ENCODE results near the gene SGSH. TPM values are rescaled to one million over a fixed set of nuclear protein-coding genes. Genes with fewer than 3 reads are reported as not detected.
"Not testable (repeated sequence)": the region's sequence is repeated elsewhere in the genome, so short reads cannot be mapped to it uniquely, and the experiment has no call there.

Gene SGSH
- 10 to 100 TPM; 16.1 to 22.9 (median 17.7) TPM for polyA plus RNA-seq (ENCODE audit: insufficient read length in 10 of 10)
- long read RNA-seq, donor 1, partial matches to known transcripts = 0 of 2 reads
- long read RNA-seq, donor 1, other reads (novel, unspliced or antisense) = 0 of 2 reads
- long read RNA-seq, donor 2 = 0 reads
- long read RNA-seq, donor 3 = 0 reads
- long read RNA-seq, donor 4, partial matches to known transcripts = 0 of 4 reads
- long read RNA-seq, donor 4, other reads (novel, unspliced or antisense) = 0 of 4 reads
- long read RNA-seq, donor 5, full-length matches to known transcripts = 7 of 7 reads
- long read RNA-seq, donor 5, partial matches to known transcripts = 0 of 7 reads
- long read RNA-seq, donor 5, other reads (novel, unspliced or antisense) = 0 of 7 reads
- long read RNA-seq, donor 6, transcript SGSH-201 (8 exons, 2,784 nt) = major isoform, 5 of 6 reads
- long read RNA-seq, donor 6, partial matches to known transcripts = 0 of 6 reads
- long read RNA-seq, donor 6, other reads (novel, unspliced or antisense) = 0 of 6 reads
- long read RNA-seq, donor 7, full-length matches to known transcripts = 5 of 5 reads
- long read RNA-seq, donor 7, partial matches to known transcripts = 0 of 5 reads
- long read RNA-seq, donor 7, other reads (novel, unspliced or antisense) = 0 of 5 reads
- long read RNA-seq, donor 8, partial matches to known transcripts = 0 of 1 reads
- long read RNA-seq, donor 8, other reads (novel, unspliced or antisense) = 0 of 1 reads
- long read RNA-seq, donor 9 = 0 reads

- peak; percentile 37 to 85 (median 69) for DNase-seq
These were observed at the start of gene SGSH, which contains the start of gene SLC26A11 for GRCh38 chr17:80220054-80220735. Gene SGSH (minus strand): TSS chr17:80220333. CDS start chr17:80220313, 20 bp downstream. Gene SLC26A11 (plus strand): TSS chr17:80220427. CDS start chr17:80221561, 1,134 bp downstream.

- no peak for DNase-seq
These were observed 49.3 kb upstream of the SGSH start for GRCh38 chr17:80269405-80269807.

GRCh38 chr17:80268427-80268826 is 48.3 kb upstream of the SGSH start:
- no peak for DNase-seq

GRCh38 chr17:80267391-80267790 is 47.3 kb upstream of the SGSH start:
- no peak for DNase-seq

- DNase-seq = no peak
These were observed 45.3 kb upstream of the SGSH start for GRCh38 chr17:80265205-80266068.

- no peak for DNase-seq
These were observed 44.3 kb upstream of the SGSH start for GRCh38 chr17:80264205-80265075.

- DNase-seq = peak; percentile 81 to 94 (median 87)
These were observed 43.4 kb upstream of the SGSH start for GRCh38 chr17:80263253-80264204.

GRCh38 chr17:80262775-80263244 is 42.7 kb upstream of the SGSH start:
- no peak for DNase-seq

- no peak for DNase-seq
These were observed 42.2 kb upstream of the SGSH start for GRCh38 chr17:80262291-80262690.

GRCh38 chr17:80261895-80262279 is 41.8 kb upstream of the SGSH start:
- DNase-seq = no peak

GRCh38 chr17:80261159-80261894 is 41.2 kb upstream of the SGSH start:
- peak; percentile 43 to 69 (median 46) for DNase-seq

GRCh38 chr17:80260791-80261158 is 40.6 kb upstream of the SGSH start, which contains the start of gene RNF213:
Gene RNF213 (plus strand): TSS chr17:80260852. CDS start chr17:80263682, 2,830 bp downstream.
- peak in 2 of 3 donors; percentile 35 to 63 for DNase-seq

- DNase-seq = peak; percentile 62 to 87 (median 72)
These were observed 40.0 kb upstream of the SGSH start for GRCh38 chr17:80260069-80260535.

- no peak for DNase-seq
These were observed 39.4 kb upstream of the SGSH start for GRCh38 chr17:80259457-80260068.

- not testable (repeated sequence) for DNase-seq
These were observed 38.2 kb upstream of the SGSH start for GRCh38 chr17:80258296-80258695.

- DNase-seq = no peak
These were observed 37.6 kb upstream of the SGSH start for GRCh38 chr17:80257716-80258213.

GRCh38 chr17:80256034-80256350 is 35.9 kb upstream of the SGSH start:
- DNase-seq = no peak
